Prostate gland (tissue), 2 donors: ENCODE measurements around the gene ZNF664.
"Not testable (repeated sequence)": the region's sequence is repeated elsewhere in the genome, so short reads cannot be mapped to it uniquely, and the experiment has no call there.

Experiments used
- CTCF ChIP-seq, 4 experiments: fragments of 200-600 bp in 2 of 4; fragments of 450-650 bp in 2 of 4; sonication (generic) in 2 of 4; IDR thresholded peaks; 1 replicate in 3 of 4; 2 replicates in 1 of 4; pipeline ENCODE4 v1.5.1; 2016 to 2019; ENCODE audit warnings: antibody characterized with exemption in 4 of 4, mild to moderate bottlenecking in 2 of 4, moderate library complexity in 2 of 4
- POLR2A ChIP-seq: fragments of 450-650 bp; IDR thresholded peaks from one replicate; pipeline ENCODE4 v1.6.1; 2016; ENCODE audit warnings: antibody characterized with exemption, mild to moderate bottlenecking

GRCh38 chr12:123946516-123947505 is 26.2 kb upstream of the ZNF664 start:
- TF ChIP-seq CTCF (IDR thresholded peaks at IDR 0.05); POLR2A: not testable (repeated sequence)
